ENCODE measurements around the gene LCLAT1.

DNA sequence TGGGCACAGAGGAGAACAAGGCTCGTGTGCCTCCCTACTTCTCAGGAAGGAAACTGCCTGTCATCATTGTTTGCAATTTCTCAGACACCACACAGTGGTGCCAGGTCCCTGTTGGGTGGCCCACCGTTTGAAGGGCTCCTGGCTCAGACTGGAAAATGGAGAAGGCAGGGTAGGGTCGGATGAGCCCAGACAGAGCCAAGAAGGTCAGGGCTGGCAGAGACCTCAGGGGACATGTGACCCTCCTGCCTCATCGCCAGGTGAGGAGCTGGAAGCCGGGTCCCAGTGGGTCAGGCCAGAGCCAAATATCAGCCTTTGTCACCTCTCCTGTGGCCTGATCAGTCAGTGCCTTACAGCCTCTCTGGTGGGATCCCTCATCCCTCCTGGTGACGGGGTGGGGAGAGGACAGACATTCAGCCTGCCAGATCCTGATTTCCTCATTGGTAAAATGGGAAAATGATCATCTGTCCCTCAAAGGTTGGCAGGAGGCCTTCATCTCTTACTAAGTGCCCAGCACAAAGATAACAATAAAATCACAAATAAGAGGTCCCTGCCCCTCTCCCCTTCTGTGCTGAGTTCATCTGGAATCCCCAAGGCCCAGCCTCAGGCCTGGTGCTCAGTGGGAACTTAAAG, 242.6 kb downstream of the LCLAT1 start:
- TF ChIP-seq, protein P1, sequence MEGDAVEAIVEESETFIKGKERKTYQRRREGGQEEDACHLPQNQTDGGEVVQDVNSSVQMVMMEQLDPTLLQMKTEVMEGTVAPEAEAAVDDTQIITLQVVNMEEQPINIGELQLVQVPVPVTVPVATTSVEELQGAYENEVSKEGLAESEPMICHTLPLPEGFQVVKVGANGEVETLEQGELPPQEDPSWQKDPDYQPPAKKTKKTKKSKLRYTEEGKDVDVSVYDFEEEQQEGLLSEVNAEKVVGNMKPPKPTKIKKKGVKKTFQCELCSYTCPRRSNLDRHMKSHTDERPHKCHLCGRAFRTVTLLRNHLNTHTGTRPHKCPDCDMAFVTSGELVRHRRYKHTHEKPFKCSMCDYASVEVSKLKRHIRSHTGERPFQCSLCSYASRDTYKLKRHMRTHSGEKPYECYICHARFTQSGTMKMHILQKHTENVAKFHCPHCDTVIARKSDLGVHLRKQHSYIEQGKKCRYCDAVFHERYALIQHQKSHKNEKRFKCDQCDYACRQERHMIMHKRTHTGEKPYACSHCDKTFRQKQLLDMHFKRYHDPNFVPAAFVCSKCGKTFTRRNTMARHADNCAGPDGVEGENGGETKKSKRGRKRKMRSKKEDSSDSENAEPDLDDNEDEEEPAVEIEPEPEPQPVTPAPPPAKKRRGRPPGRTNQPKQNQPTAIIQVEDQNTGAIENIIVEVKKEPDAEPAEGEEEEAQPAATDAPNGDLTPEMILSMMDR (IDR thresholded peaks at IDR 0.05), result no peak
- no peak for TF ChIP-seq POLR2A (IDR thresholded peaks at IDR 0.05)

All from thyroid gland (tissue), 4 donors.